ENCODE results near the gene MXRA7. TPM values are rescaled to one million over a fixed set of nuclear protein-coding genes. Genes with fewer than 3 reads are reported as not detected.

MXRA7 gene
- total and polyA plus RNA-seq, 3 donors from 2014 or later: 217 to 272 (median 253) TPM

- intact Hi-C loops (cut with DNase I; ENCODE audit: low total_unique reads): no loop called here
- Histone ChIP-seq H3K27ac (no peak overlapping the region), H3K9me3 (no peaks in the 10 kb centered on the region), H3K36me3 (ENCODE audit: low read depth, missing control alignments) (no peaks in the 10 kb centered on the region), H3K27me3 (no peaks in the 10 kb centered on the region), H3K4me3 (no peak overlapping the region), H3K4me1 (peaks cover 11% of the 10 kb centered on the region)
- WGBS, 2 donors: 39 to 66% methylated on average over 5 of the region's 5 CpGs
- no peak for TF ChIP-seq CTCF (IDR thresholded peaks at IDR 0.05)
- TF ChIP-seq POLR2A (IDR thresholded peaks at IDR 0.05): no peak
- no peak for DNase-seq
These were observed 37.0 kb downstream of the MXRA7 start for GRCh38 chr17:76673729-76674128.

- H3K4me1 ChIP-seq: peaks cover 11% of the 10 kb centered on the region
- no peaks in the 10 kb centered on the region for H3K9me3 ChIP-seq
- no peaks in the 10 kb centered on the region for H3K36me3 ChIP-seq (ENCODE audit: low read depth, missing control alignments)
- H3K4me3 ChIP-seq: no peak overlapping the region
- no peaks in the 10 kb centered on the region for H3K27me3 ChIP-seq
- TF ChIP-seq POLR2A (IDR thresholded peaks at IDR 0.05) (no peak), CTCF (IDR thresholded peaks at IDR 0.05) (no peak)
- DNase-seq: no peak
- 77 to 79% methylated on average over 3 of the region's 3 CpGs for WGBS, 2 donors
- H3K27ac ChIP-seq: peak overlapping the region in 1 of 2 donors; percentile 8
- intact Hi-C loops (cut with DNase I; ENCODE audit: low total_unique reads): no loop called here
These were observed 37.9 kb downstream of the MXRA7 start for GRCh38 chr17:76672892-76673291.

- intact Hi-C loops (cut with DNase I; ENCODE audit: low total_unique reads): no loop called here
- H3K27ac ChIP-seq: peak overlapping the region; percentile 69 to 76
- WGBS, 2 donors: 44 to 46% methylated on average over 13 of the region's 13 CpGs
- H3K9me3 ChIP-seq: no peaks in the 10 kb centered on the region
- DNase-seq: no peak
- TF ChIP-seq CTCF (IDR thresholded peaks at IDR 0.05) (no peak), POLR2A (IDR thresholded peaks at IDR 0.05) (no peak)
- no peaks in the 10 kb centered on the region for H3K27me3 ChIP-seq
- H3K36me3 ChIP-seq (ENCODE audit: low read depth, missing control alignments): no peaks in the 10 kb centered on the region
- H3K4me3 ChIP-seq: peak overlapping the region; percentile 46 to 71
- H3K4me1 ChIP-seq: peaks cover 11% of the 10 kb centered on the region
These were observed 38.4 kb downstream of the MXRA7 start for GRCh38 chr17:76672270-76672851.

GRCh38 chr17:76671912-76672262 is 38.9 kb downstream of the MXRA7 start:
- DNase-seq: no peak
- Histone ChIP-seq H3K36me3 (ENCODE audit: low read depth, missing control alignments) (no peaks in the 10 kb centered on the region), H3K4me3 (peak overlapping the region; percentile 46 to 71), H3K27me3 (no peaks in the 10 kb centered on the region), H3K27ac (peak overlapping the region; percentile 69 to 76), H3K4me1 (peaks cover 11% of the 10 kb centered on the region), H3K9me3 (no peaks in the 10 kb centered on the region)
- intact Hi-C loops (cut with DNase I; ENCODE audit: low total_unique reads): no loop called here
- 0% methylated on average over 19 of the region's 19 CpGs for WGBS, 2 donors
- TF ChIP-seq POLR2A (IDR thresholded peaks at IDR 0.05) (no peak), CTCF (IDR thresholded peaks at IDR 0.05) (peak in 1 of 3 experiments; percentile 23)
